Endothelial cell of umbilical vein (primary cell): ENCODE results near the gene RELN.

Source experiments
- CTCF ChIP-seq, 2 donors: IDR thresholded peaks; 1 replicate in 1 of 2; 2 replicates in 1 of 2; pipeline ENCODE4 v1.5.1; 2011; ENCODE audit warnings: low read length in 2 of 2, mild to moderate bottlenecking in 2 of 2, moderate library complexity in 2 of 2, control low read depth in 1 of 2, inconsistent platforms in 1 of 2, low read depth in 1 of 2; ENCODE audit not compliant: insufficient read depth in 1 of 2; ENCODE audit errors: extremely low read depth in 1 of 2
- EZH2 ChIP-seq: IDR thresholded peaks from 2 replicates; pipeline ENCODE4 v1.6.1; 2012; ENCODE audit warnings: borderline replicate concordance, low read depth, mild to moderate bottlenecking, moderate library complexity, low read length, inconsistent platforms; ENCODE audit not compliant: severe bottlenecking
- POLR2A ChIP-seq: IDR thresholded peaks from 2 replicates; pipeline ENCODE4 v1.6.1; 2012; ENCODE audit warnings: low read depth, mild to moderate bottlenecking, control low read depth, low read length
- POLR2AphosphoS5 ChIP-seq: IDR thresholded peaks from 2 replicates; pipeline ENCODE4 v1.6.1; 2012; ENCODE audit warnings: low read depth, mild to moderate bottlenecking, control low read depth, low read length, moderate library complexity; ENCODE audit not compliant: insufficient read depth

- TF ChIP-seq CTCF (IDR thresholded peaks at IDR 0.05; ENCODE audit: extremely low read depth in 1 of 2, insufficient read depth in 1 of 2, low read depth in 1 of 2, low read length in 2 of 2) (no peak), POLR2A (no peak), EZH2 (no peak), POLR2AphosphoS5 (no peak)
Measured at GRCh38 chr7:104023100-104023499, 33.6 kb upstream of the RELN start.
